ENCODE data around the gene ZNF346.
"Not testable (repeated sequence)": the region's sequence is repeated elsewhere in the genome, so short reads cannot be mapped to it uniquely, and the experiment has no call there.

Gene ZNF346

GRCh38 chr5:177010153-177010552 is 12.3 kb upstream of the ZNF346 start:
- DNase-seq: no peak

- DNase-seq: no peak
These were observed 7.3 kb upstream of the ZNF346 start for GRCh38 chr5:177015156-177015555.

- DNase-seq: no peak
These were observed 4.2 kb upstream of the ZNF346 start for GRCh38 chr5:177018341-177018740.

- DNase-seq: no peak
These were observed 2.5 kb upstream of the ZNF346 start for GRCh38 chr5:177020033-177020432.

- DNase-seq: no peak
These were observed 788 bp downstream of the ZNF346 start for GRCh38 chr5:177023303-177023664.

DNA sequence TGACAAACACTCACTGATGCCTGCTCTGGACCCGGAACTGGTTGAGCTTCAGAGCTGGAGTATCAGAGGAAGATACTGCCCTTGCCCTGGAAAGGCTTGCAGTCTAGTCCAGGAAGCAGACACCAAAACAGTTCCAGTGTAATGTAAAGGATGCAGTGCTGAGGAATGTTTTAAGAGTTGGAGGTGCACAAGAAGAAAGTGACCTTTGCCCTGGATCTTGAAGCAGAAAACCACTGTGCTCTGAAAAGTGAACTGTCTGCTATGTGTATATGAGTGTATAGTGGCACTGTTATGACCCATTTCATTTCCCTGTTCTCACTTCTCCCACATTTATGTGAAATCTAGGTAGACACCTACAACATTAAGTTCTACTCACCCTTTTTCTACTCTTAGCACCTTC is 2.1 kb downstream of the ZNF346 start:
- no peak for DNase-seq

DNA sequence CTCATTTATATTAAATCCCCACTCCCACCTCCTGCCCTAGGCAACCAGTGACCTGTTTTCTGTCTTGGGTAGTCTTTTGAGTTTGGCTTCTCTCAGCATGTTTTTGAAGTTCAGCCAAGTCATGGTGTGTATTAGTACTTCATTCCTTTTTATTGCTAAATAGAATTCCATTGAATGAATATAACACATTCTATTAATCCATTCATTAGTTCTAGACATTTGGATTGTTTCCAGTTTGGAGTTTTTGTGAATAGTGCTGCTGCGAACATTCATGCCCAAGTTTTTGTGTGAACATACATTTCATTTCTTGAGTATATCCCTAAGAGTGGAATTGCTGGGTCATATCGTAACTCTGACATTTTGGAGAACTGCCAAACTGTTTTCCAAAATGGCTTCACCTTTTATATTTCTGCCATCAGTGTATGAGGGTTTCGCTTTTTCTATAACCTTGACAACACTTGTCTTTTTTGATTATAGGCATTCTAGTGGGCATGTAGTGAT is 2.7 kb downstream of the ZNF346 start:
- DNase-seq: no peak

GRCh38 chr5:177027665-177028064 is 5.2 kb downstream of the ZNF346 start:
- DNase-seq: no peak

- no peak for DNase-seq
These were observed 7.0 kb downstream of the ZNF346 start for GRCh38 chr5:177029498-177029897.

- no peak for DNase-seq
These were observed 13.5 kb downstream of the ZNF346 start for GRCh38 chr5:177035976-177036375.

DNA sequence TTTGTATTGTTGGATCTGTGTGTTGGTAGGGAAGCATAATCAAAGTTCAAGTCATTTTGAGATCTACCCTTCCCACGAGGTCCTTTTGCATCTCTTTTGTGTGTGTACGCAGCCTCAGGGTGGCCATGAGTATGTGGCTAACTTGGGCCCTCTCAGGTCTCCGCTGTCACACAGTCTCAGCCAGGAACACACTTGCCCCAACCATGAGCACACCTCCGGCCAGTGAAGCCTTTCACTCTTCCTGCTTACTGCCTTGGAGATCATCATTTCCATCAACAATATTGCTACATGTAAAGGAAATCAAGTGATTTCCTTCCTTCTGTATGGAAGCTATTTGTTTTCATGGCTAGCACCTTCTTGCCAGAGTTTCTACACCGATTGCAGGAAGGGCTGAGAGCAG is 13.9 kb downstream of the ZNF346 start:
- DNase-seq: no peak

- DNase-seq: no peak
These were observed 14.4 kb downstream of the ZNF346 start for GRCh38 chr5:177036921-177037320.

GRCh38 chr5:177040814-177041420 is 18.4 kb downstream of the ZNF346 start:
- DNase-seq: no peak

DNA sequence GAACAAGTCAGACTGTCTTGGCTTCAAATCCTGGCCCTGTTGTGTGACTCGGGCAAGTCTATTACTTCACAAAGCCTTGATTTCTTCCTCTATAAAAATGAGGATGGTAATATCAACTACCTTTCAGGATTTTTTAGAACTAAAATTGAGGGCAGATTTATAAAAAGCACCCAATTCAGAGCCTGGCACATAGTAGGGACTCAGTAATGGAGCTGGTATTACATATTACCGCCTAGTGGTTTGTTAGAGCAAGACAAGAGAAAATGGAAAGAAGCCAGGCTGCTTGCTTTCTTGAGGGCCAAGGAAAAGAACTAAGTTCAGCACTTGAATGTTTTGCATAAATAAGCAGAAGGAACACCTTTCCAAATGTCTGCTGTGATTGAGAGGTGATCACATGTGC is 19.4 kb downstream of the ZNF346 start:
- no peak for DNase-seq

- no peak for DNase-seq
These were observed 20.6 kb downstream of the ZNF346 start for GRCh38 chr5:177043114-177043513.

- no peak for DNase-seq
These were observed 21.5 kb downstream of the ZNF346 start for GRCh38 chr5:177043958-177044357.

DNA sequence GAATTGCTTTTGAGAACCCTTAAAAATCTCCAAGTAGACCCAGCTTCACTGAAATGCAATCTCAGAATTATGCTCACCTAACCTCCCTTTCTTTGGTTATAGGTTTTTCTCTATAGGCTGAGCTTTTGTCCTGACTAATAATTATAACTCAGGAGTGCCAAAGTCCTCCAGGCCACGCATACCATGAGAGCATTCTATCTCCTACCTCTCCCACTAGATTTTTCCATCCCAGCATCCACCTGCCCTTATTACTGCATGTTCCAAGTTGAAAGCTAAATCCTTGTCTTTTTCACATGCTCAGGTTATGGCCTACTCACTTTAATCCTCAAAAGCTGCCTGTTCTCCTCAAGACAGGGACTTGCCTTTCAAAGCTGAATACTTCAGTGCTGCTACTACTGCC is 22.1 kb downstream of the ZNF346 start:
- DNase-seq: no peak

- DNase-seq: no peak
These were observed 23.1 kb downstream of the ZNF346 start for GRCh38 chr5:177045631-177046030.

GRCh38 chr5:177048531-177048930 is 26.0 kb downstream of the ZNF346 start:
- not testable (repeated sequence) for DNase-seq

GRCh38 chr5:177049285-177049684 is 26.8 kb downstream of the ZNF346 start:
- DNase-seq: no peak

- DNase-seq: no peak
These were observed 42.2 kb downstream of the ZNF346 start for GRCh38 chr5:177064500-177065277.

DNA sequence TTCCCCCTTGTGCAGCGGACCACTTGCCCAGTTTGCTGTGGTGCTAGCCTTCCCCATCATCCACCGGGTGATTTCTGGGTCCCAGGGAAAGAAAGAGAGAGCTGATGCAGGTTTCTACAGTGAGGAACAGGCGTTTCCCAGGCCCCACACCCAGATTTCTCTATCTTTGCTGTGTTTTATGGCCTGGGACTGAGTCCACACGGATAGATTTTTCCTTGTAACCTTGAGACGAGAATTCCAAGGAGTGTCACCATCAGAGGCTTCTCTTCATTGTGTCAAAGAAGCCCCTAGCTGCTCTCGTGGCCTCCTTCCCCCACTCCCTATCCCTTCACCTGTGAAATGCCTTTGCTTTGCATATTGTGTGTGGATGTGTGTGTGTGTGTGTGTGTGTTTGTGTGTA is 43.0 kb downstream of the ZNF346 start:
- DNase-seq: no peak

DNA sequence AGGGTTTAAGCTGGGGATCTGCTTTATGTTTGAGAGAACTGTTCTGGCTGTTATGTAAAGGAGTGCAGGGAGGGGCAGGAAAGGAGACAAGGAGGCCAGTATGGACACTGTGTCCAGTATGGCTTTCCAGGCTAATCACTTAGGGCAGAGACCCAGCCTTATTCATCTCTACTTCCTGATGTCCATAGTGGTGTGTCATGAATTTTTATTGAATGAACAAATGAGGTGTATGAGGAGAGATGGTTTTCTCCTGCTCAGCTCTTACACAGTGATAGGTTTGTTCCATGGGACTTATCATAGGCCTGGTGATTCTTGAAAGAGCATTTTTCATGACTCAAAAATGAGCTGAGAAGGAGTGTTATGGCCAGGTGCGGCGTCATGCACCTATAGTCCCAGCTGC is 43.7 kb downstream of the ZNF346 start:
- DNase-seq: no peak

- DNase-seq: no peak
These were observed 45.0 kb downstream of the ZNF346 start for GRCh38 chr5:177067503-177067902.
